Mononuclear cell (primary cell): ENCODE measurements around the gene PANK1. TPM values are rescaled to one million over a fixed set of nuclear protein-coding genes. Genes with fewer than 3 reads are reported as not detected.

ENCODE experiments used
- total RNA-seq: library from RNA; depleted of rRNA; stranded (reverse); fragments of >200 nt; gene quantifications from one replicate; pipeline ENCODE4 v1.2.3, GENCODE V29; 2012

PANK1 gene
- total RNA-seq, 1 donor, result 0.52 TPM

Other genes with a start within 250 kb of the PANK1 start
- 50.7 TPM for gene IFIT5, start 230.7 kb downstream of the PANK1 start, total RNA-seq
- gene SLC16A12, start 109.6 kb downstream of the PANK1 start, total RNA-seq, result not detected
- 23.4 TPM for gene KIF20B, start 56.3 kb upstream of the PANK1 start, total RNA-seq